IMR-90 (cell line): ENCODE measurements around the gene FBXL14. TPM values are rescaled to one million over a fixed set of nuclear protein-coding genes. Genes with fewer than 3 reads are reported as not detected.

Experiments
- ELK1 ChIP-seq: fragments of 150-350 bp; IDR thresholded peaks from 2 replicates; pipeline ENCODE4 v1.6.1; 2016; ENCODE audit warnings: low read depth, mild to moderate bottlenecking, low read length, moderate library complexity, borderline replicate concordance
- polyA plus RNA-seq, 3 experiments: library from polyadenylated mRNA; depleted of rRNA; stranded (reverse); fragments of >200 nt; gene quantifications; 2 replicates each; pipeline ENCODE4 v1.2.3, GENCODE V29; 2012; ENCODE audit warnings: low replicate concordance in 1 of 3
- total RNA-seq: library from RNA; depleted of rRNA; stranded (reverse); fragments of >200 nt; gene quantifications from 2 replicates; pipeline ENCODE4 v1.2.3, GENCODE V29; 2012

FBXL14 gene
- total and polyA plus RNA-seq, 2 of the 4 experiments (the other 2 are of a cell fraction): 4.7 to 7.3 TPM

- TF ChIP-seq ELK1: no peak
Measured at GRCh38 chr12:1518591-1519516, 75.5 kb downstream of the FBXL14 start (continued).
